GM18907 (cell line): ENCODE results near the gene PLAC9.

Experiments used
- ATAC-seq: cut with Tn5 transposase; IDR thresholded peaks from one replicate; pipeline ENCODE4 v1.9.1; 2021; ENCODE audit warnings: mild to moderate bottlenecking, moderate library complexity; ENCODE audit not compliant: unreplicated experiment

PLAC9 gene

GRCh38 chr10:80159166-80159873 lies 26.8 kb downstream of the PLAC9 start:
- ATAC-seq: no peak

- no peak for ATAC-seq
Measured at GRCh38 chr10:80160361-80161320, 28.1 kb downstream of the PLAC9 start.

- ATAC-seq: no peak
Measured at GRCh38 chr10:80161321-80162083, 29.0 kb downstream of the PLAC9 start.

GRCh38 chr10:80163741-80164341 lies 31.3 kb downstream of the PLAC9 start:
- no peak for ATAC-seq

GRCh38 chr10:80164596-80164995 lies 32.1 kb downstream of the PLAC9 start:
- no peak for ATAC-seq

- ATAC-seq: no peak
Measured at GRCh38 chr10:80165173-80165572, 32.6 kb downstream of the PLAC9 start.

GRCh38 chr10:80166581-80167470 lies 34.3 kb downstream of the PLAC9 start:
- ATAC-seq: no peak

GRCh38 chr10:80167471-80168161 lies 35.1 kb downstream of the PLAC9 start:
- no peak for ATAC-seq

- ATAC-seq: no peak
Measured at GRCh38 chr10:80168162-80168511, 35.6 kb downstream of the PLAC9 start.

GRCh38 chr10:80168679-80169380 lies 36.3 kb downstream of the PLAC9 start:
- peak; percentile 37 for ATAC-seq

- no peak for ATAC-seq
Measured at GRCh38 chr10:80170026-80170425, 37.5 kb downstream of the PLAC9 start.

GRCh38 chr10:80170641-80171040 lies 38.1 kb downstream of the PLAC9 start:
- no peak for ATAC-seq

GRCh38 chr10:80171248-80171660 lies 38.7 kb downstream of the PLAC9 start:
- ATAC-seq: no peak

GRCh38 chr10:80172896-80173295 lies 40.4 kb downstream of the PLAC9 start:
- ATAC-seq: no peak

GRCh38 chr10:80173466-80173865 lies 40.9 kb downstream of the PLAC9 start:
- no peak for ATAC-seq

GRCh38 chr10:80174641-80175395 lies 42.3 kb downstream of the PLAC9 start:
- no peak for ATAC-seq

GRCh38 chr10:80176526-80176925 lies 44.0 kb downstream of the PLAC9 start:
- no peak for ATAC-seq
